SK-N-MC (cell line): ENCODE measurements around the gene ZNF433.

Source experiments
- EZH2 ChIP-seq: fragments of 200-600 bp; sonication (generic); IDR thresholded peaks from one replicate; pipeline ENCODE4 v1.6.1; 2017; ENCODE audit warnings: antibody characterized with exemption
- POLR2AphosphoS5 ChIP-seq: IDR thresholded peaks from 2 replicates; pipeline ENCODE4 v1.6.1; 2012; ENCODE audit warnings: mild to moderate bottlenecking, low read depth, low read length, borderline replicate concordance

GRCh38 chr19:12034198-12034597 is 1.3 kb downstream of the ZNF433 start:
- TF ChIP-seq POLR2AphosphoS5, result no peak
- no peak for TF ChIP-seq EZH2
